ENCODE measurements around the gene KRT33A. TPM values are rescaled to one million over a fixed set of nuclear protein-coding genes. Genes with fewer than 3 reads are reported as not detected.

KRT33A gene
- total RNA-seq, 1 experiment from 2014 or later, result not detected

DNA sequence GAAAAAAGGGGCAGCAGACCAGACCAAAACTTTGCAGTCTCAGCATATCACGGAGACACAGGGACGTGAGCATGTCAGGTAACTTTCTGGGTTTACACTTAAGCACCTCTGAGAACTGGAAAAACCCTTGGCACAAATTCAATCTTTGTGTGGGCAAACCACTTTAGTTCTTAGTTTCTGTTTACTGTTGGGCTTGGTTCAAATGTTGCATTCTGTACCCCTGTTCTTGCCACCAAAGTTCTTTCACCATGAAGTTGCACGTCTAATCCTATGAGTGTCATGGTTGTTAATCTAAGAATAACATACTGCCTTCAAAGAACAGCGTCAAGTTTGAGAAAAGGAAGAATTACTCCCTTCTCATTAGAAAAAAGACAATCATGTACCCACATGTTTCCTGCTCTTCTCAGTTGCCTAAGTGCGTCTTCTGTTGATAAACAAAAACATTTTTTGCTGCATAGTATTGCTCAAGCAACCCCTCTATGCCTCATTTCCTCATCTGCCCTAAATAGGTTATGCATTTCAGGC, 11.6 kb downstream of the KRT33A start:
- Histone ChIP-seq H3K27me3 (ENCODE audit: insufficient read depth, low read length) (no peaks in the 10 kb centered on the region), H3K18ac (ENCODE audit: insufficient read length, low read depth, low read length) (no peak overlapping the region), H2AK5ac (ENCODE audit: insufficient read length, low read length) (no peak overlapping the region), H3K27ac (ENCODE audit: insufficient read length, low read depth, low read length) (no peak overlapping the region), H4K5ac (ENCODE audit: insufficient read length, low read depth, low read length) (no peak overlapping the region), H3K4me1 (ENCODE audit: insufficient read depth, low read length) (no peaks in the 10 kb centered on the region), H2BK5ac (ENCODE audit: insufficient read length, low read length) (no peak overlapping the region), H3K9ac (ENCODE audit: extremely low read depth, insufficient read length, low read length) (no peak overlapping the region), H2BK20ac (ENCODE audit: low read depth, low read length, poor library complexity, severe bottlenecking) (no peak overlapping the region), H3K4ac (ENCODE audit: low read depth, low read length) (no peak overlapping the region), H3K56ac (ENCODE audit: insufficient read length, low read depth, low read length) (no peak overlapping the region), H3T11ph (ENCODE audit: low read length) (no peak overlapping the region), H4K20me1 (ENCODE audit: control insufficient read depth, insufficient read depth, insufficient read length) (no peaks in the 10 kb centered on the region), H2BK12ac (ENCODE audit: insufficient read length, low read depth, low read length) (no peak overlapping the region), H3K79me1 (ENCODE audit: insufficient read depth, low read depth, low read length, poor library complexity, severe bottlenecking) (no peaks in the 10 kb centered on the region), H2BK15ac (ENCODE audit: low read depth, low read length) (no peak overlapping the region), H3K9me3 (ENCODE audit: control insufficient read depth, low read depth, low read length) (no peaks in the 10 kb centered on the region), H3K14ac (ENCODE audit: insufficient read depth, low read length) (no peak overlapping the region), H4K91ac (ENCODE audit: insufficient read length, low read depth, low read length) (no peak overlapping the region), H4K8ac (replicated peaks; ENCODE audit: insufficient read length, low read depth, low read length) (no peak overlapping the region), H2BK120ac (ENCODE audit: low read depth, low read length, poor library complexity, severe bottlenecking) (no peak overlapping the region), H3K4me2 (ENCODE audit: insufficient read depth, insufficient read length, low read length) (no peak overlapping the region), H3K23ac (ENCODE audit: insufficient read length, low read depth, low read length) (no peak overlapping the region), H3K79me2 (ENCODE audit: insufficient read depth, low read length) (no peaks in the 10 kb centered on the region), H2AFZ (ENCODE audit: low read length) (no peak overlapping the region), H3K23me2 (ENCODE audit: insufficient read length, low read depth, low read length, poor library complexity, severe bottlenecking) (no peaks in the 10 kb centered on the region)
- no peak for DNase-seq
- H3K4me3 Mint-ChIP-seq, result no peak overlapping the region
- no CpG with 5 or more reads among the region's 5 CpGs for WGBS (ENCODE audit: extremely low coverage, insufficient read length, low lambda C conversion rate)
- H3K27ac Mint-ChIP-seq, result no peak overlapping the region
- H3K9me3 Mint-ChIP-seq, result peaks cover 13 to 20% of the 10 kb centered on the region in 2 experiments
- TF ChIP-seq, protein P1, sequence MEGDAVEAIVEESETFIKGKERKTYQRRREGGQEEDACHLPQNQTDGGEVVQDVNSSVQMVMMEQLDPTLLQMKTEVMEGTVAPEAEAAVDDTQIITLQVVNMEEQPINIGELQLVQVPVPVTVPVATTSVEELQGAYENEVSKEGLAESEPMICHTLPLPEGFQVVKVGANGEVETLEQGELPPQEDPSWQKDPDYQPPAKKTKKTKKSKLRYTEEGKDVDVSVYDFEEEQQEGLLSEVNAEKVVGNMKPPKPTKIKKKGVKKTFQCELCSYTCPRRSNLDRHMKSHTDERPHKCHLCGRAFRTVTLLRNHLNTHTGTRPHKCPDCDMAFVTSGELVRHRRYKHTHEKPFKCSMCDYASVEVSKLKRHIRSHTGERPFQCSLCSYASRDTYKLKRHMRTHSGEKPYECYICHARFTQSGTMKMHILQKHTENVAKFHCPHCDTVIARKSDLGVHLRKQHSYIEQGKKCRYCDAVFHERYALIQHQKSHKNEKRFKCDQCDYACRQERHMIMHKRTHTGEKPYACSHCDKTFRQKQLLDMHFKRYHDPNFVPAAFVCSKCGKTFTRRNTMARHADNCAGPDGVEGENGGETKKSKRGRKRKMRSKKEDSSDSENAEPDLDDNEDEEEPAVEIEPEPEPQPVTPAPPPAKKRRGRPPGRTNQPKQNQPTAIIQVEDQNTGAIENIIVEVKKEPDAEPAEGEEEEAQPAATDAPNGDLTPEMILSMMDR (conservative IDR thresholded peaks at IDR 0.05), result no peak
- H3K4me1 Mint-ChIP-seq, result peaks cover 0 to 7% of the 10 kb centered on the region in 2 experiments; a peak in 3 of 4 replicates
- H3K36me3 Mint-ChIP-seq (ENCODE audit: insufficient read depth in 1 of 3, low read depth in 3 of 3), result peaks cover 2 to 19% (median 3%) of the 10 kb centered on the region in 3 experiments
- H3K27me3 Mint-ChIP-seq (ENCODE audit: low read depth), result peaks cover 17% of the 10 kb centered on the region
